GM20431 (cell line): ENCODE results near the gene NOC4L.
"Not testable (repeated sequence)": the region's sequence is repeated elsewhere in the genome, so short reads cannot be mapped to it uniquely, and the experiment has no call there.

Source experiments
- in situ Hi-C: fragments of 300-500 bp; cut with MseI, MboI; formaldehyde crosslinking; loops from one replicate; pipeline ENCODE4 v1.15.0; 2020; ENCODE audit warnings: low sequenced_read_pairs; ENCODE audit not compliant: unreplicated experiment

The NOC4L gene

GRCh38 chr12:132121283-132121682 is 23.0 kb upstream of the NOC4L start:
- in situ Hi-C loops = no loop called here

- in situ Hi-C loops = no loop called here
Measured at GRCh38 chr12:132123970-132124765, 20.1 kb upstream of the NOC4L start.

GRCh38 chr12:132124766-132125425 is 19.4 kb upstream of the NOC4L start:
- in situ Hi-C loops = no loop called here

GRCh38 chr12:132125736-132126135 is 18.5 kb upstream of the NOC4L start:
- in situ Hi-C loops = no loop called here

DNA sequence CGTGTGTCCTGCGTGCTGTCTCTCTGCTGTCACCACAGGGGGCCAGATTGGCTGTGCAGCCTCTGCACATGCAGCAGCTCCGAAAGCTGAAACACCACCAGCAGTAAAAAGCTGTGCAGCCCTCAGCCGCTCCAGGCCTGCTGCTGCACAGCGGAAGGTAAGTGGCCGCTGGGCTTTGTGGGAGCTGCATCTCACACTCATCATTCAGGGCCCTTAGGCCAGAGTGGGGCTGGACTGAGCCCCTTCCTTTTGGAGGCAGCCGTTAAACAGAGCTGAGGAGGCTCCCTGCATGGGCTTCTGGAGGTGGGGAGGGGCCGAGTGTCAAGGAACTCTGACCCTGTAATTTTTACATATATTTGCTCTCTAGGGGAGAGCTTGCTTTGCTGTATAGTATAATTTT is 17.2 kb upstream of the NOC4L start:
- in situ Hi-C loops = no loop called here

GRCh38 chr12:132129007-132129406 is 15.2 kb upstream of the NOC4L start:
- in situ Hi-C loops = no loop called here

DNA sequence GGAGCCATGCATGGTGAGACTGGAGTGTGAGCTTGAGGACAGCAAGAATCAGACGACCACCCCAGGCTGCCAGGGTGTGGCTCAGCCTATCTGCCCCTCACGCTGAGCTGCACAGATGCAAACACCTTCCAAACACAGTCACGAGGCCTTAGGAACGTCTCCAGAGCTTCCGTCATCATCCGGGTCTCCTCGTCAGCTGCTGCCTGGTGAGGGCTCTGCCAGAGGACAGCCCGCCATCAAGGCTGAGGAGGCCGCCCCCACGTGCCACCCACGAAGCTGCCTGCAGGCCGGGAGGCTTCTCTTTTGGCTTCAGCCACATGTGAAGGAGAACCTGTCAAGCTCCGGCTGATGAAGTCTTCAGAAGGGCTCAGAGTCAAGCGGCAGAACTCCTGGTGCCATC is 13.6 kb upstream of the NOC4L start:
- in situ Hi-C loops = no loop called here

GRCh38 chr12:132131229-132131628 is 13.0 kb upstream of the NOC4L start:
- in situ Hi-C loops = no loop called here

DNA sequence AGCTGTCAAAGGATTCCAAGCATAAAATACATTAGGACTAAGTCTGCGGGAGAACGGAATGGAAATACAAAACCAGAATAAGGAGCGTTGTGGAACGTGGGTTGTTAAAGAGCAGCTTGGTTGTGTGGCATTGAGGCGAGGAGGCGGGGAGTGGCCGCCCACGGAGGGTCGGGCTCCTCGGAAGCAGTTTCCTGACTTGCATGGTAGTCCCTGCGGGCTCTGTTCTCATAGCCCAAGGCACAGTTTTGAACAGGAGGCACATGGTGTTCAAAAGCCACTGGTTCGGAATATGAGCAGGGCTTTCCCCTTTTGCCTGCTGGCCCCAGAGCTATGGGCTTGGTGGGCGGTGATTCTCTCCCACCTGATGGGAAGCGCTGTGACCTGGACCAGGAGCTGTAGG is 12.3 kb upstream of the NOC4L start:
- in situ Hi-C loops = no loop called here

- in situ Hi-C loops = no loop called here
Measured at GRCh38 chr12:132132609-132133430, 11.4 kb upstream of the NOC4L start.

GRCh38 chr12:132133952-132134652 is 10.2 kb upstream of the NOC4L start:
- in situ Hi-C loops = no loop called here

- in situ Hi-C loops = not testable (repeated sequence)
Measured at GRCh38 chr12:132134653-132135183, 9.5 kb upstream of the NOC4L start.

DNA sequence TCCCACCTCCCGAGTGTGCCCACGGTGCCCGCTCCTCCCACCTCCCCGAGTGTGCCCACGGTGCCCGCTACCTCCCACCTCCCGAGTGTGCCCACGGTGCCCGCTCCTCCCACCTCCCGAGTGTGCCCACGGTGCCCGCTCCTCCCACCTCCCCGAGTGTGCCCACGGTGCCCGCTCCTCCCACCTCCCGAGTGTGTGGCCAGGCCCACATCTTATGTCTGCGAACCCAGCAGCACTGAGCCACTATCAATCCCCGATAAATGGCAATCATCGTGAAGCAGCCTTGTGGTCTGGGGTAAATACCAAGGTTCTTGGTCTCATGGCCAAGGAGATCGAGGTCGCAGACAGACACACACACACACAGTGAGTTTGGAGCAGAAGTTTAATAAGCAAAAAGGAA is 8.0 kb upstream of the NOC4L start:
- in situ Hi-C loops = not testable (repeated sequence)

DNA sequence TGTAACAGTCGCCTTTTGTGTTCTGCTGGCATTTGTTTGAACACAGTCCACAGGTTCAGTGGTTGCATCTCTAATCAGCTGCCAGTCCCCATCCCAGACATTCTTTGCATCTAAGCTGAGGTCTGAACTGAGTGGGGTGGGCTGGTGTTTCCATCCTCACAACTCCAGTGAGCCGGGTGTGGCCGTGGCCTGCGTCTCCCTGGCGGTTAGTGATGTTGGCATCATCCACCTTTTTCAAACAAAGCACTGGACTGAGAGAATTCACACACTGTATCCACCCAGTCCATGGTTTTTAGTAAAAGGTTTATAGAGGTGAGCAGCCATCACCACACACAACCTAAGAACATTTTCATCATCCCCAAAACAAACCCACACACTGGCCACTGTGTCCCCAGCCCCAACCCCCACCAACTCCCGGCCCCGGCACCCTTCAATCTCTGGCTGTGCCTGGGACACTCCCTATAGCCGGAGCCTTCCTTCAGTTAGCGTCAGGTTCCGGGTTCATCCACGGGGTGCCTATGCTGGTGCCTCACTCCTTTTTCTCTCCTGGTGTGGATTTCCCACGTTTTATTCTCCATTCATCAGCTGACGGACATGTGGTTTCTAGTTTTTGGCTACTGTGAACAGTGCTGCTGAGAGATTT is 6.7 kb upstream of the NOC4L start:
- in situ Hi-C loops = no loop called here

- in situ Hi-C loops = no loop called here
Measured at GRCh38 chr12:132138941-132139871, 5.1 kb upstream of the NOC4L start.

DNA sequence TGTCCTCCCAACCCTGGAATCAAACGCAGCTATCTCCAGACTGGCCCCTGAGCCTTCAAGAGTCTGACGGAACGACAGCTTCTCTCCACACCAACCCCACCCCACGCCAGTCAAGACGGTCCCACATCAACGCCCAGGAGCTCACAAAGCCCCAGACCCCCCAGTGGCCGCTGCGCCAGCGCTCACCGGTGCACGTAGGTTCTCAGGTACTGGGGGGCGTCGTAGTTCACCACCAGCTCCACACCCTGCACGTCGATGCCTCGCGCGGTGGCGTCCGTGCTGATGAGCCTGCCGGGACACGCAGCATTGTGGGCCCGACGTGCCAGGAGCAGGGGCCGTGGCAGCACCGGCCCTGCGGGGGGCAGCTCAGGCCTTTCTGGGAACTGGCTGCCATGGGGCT is 4.3 kb upstream of the NOC4L start:
- in situ Hi-C loops = no loop called here

- in situ Hi-C loops = no loop called here
Measured at GRCh38 chr12:132140501-132140900, 3.8 kb upstream of the NOC4L start.
